ENCODE data around the gene SRMS.
A peak's percentile ranks its signal among the peaks of the same experiment; 100 is the strongest.

SRMS gene, protein sequence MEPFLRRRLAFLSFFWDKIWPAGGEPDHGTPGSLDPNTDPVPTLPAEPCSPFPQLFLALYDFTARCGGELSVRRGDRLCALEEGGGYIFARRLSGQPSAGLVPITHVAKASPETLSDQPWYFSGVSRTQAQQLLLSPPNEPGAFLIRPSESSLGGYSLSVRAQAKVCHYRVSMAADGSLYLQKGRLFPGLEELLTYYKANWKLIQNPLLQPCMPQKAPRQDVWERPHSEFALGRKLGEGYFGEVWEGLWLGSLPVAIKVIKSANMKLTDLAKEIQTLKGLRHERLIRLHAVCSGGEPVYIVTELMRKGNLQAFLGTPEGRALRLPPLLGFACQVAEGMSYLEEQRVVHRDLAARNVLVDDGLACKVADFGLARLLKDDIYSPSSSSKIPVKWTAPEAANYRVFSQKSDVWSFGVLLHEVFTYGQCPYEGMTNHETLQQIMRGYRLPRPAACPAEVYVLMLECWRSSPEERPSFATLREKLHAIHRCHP

DNA sequence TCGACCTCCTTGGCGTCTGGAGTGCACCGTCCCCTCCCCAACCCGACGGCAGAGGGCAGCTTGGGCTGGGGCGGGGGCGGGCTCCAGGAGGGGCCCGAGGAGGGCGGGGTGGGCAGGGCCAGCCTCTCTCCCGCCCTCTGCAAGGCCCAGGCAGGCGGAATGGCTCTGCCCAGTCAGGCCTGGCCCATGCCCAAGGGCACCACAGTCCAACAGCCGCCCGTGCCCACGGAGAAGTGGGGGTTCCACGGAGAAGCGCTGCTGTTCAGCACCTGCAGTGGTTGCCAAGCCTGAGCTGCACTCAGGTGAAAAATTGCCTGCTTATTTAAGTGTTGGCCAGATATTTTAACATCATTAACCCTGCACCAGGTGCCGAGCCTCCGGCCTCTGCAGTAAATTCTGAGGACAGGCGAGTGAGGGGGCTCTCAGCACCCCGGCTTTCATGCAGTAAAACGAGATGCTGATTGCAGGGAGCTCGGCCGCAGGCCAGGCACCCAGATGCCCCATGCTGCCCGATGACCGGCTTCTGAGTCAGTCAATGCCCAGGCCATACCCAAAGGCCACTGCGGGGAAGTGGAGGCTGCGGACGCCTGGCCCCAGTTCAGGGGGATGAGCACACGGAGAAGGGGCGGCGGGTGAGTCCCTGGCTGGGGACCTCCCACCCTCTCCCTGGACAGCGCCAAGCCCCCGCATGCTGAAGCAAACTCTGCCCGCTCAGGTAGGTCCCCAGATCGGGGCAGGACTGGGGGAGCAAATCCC, at the start of gene SRMS:
TSS of gene SRMS (minus strand) at position 25 of the 756 bp plus-strand sequence. CDS start 286 bp downstream, outside the sequence.
- no peak for DNase-seq (ENCODE audit: low read depth in 2 of 2)

DNA sequence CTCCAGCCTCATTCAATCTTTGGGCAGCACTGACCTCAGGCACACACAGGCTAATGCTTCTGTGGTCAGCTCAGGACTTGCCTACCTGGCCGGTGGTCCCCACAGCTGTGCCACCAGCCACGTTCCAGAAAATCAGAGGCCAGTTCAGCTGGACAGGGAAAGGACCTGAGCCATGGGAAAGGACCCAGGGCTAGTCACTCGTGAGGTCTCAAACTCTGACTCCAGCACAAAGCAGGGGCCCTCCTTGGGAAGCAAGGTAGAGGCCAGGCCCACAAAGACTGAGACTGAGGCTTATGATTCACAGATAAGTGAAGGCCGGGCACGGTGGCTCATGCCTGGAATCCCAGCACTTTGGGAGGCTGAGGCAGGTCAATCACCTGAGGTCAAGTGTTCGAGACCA, 48.9 kb upstream of the SRMS start:
- no peak for DNase-seq (ENCODE audit: low read depth in 2 of 2)

DNA sequence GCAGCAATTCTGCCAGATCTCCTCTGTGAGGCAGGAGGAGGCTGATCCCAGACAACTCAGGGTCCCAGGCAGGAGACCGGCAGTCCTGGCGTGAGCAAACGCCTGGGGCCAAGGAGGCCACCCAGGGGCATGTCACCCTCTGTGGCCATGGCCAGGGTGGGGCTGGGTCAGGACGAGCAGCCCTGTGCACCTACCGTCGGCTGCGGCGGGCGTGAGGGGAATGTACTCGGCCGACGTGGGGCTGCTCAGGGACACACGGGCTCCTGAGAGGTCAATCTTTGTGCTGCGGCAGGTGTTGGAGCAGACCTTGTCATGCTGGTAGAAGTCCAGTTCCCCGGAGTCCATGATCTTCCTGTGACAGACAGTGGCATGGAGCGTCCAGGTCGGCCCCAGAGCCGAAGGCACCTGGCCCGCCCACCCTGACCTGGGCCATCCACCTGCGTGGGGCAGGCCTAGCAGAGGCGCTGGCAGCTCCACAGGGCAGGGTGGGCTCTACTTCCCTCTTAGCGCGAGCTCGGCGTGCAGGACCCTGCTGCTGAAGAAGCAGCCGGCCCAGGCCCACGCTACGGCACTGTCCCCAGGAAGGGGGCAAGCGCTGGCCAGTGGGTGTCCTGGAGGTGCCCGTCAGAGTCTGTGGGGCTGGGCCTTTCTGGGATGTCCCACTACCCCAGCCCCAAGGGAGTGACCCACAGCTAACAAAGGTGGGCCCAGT, 48.0 kb upstream of the SRMS start:
- no peak for DNase-seq (ENCODE audit: low read depth in 2 of 2)

DNA sequence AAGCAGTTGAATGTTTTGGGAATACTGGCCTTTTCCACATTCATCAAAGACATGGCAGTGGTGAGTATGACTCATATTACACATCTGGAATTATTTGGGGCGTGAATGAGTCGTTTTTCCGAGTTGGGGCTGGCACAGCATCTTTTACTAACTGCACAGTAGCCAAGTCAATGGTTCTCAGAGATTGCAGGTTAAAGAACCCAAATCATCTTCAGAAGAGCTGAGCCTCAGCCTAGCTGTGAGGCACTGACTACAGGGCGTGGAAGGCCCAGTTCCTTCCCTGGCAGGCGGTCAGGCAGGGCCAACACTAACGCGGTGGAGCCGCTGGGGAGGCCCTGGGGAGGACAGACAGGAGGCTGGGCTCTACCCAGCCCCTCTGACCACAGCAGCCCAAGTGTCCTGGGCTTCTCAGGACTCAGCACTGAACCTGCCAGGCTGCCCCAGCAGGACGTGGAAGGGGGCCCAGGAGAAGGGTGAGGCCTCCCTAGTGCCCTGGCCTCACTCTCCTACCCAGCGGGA, 46.6 kb upstream of the SRMS start:
- no peak for DNase-seq (ENCODE audit: low read depth in 2 of 2)

DNA sequence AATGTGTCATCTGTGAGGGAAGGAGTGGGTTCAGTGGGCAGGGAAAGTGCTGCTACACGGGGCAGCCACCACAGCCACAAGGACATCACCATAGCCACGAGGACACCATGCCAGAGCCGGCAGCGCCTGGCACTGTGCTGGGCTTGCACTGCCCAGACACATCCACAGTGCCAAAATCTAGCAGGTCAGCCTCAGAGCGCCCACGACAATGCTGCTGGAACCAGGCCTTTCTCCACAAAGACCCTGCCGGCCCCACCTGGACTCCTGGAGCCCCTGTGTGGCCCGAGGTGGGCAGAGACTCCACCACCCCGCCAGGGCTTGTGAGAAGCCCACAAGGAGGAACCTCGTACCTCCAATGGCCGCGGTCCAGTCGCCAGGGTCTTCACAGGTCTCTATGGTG, 45.1 kb upstream of the SRMS start:
- no peak for DNase-seq (ENCODE audit: low read depth in 2 of 2)

DNA sequence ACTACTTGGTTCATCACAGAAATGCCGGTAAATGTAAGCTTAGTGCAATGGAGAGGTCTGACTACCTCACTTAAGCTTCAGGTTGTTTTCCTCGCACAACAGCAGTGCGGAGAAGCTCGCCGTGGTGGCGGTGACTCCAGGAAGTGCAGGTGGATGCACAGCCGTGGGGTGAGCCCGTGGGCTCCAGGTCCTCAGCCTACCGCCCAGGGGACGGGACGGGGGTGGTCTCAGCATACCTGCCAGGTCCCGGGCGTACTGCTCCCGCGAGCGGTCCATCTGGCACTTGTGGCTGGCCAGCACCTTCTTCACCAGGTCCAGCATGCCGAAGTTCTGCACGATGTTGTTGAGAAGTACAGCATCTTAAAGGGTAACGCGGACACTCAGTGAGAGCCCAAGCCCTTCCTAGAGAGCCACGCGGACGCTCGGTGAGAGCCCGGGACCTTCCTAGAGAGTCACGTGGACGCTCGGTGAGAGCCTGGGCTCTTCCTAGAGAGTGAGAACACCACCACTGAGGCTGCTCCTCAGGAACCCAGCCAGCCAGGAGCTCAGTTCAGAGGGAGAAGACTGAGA, 44.3 kb upstream of the SRMS start:
- no peak for DNase-seq (ENCODE audit: low read depth in 2 of 2)

DNA sequence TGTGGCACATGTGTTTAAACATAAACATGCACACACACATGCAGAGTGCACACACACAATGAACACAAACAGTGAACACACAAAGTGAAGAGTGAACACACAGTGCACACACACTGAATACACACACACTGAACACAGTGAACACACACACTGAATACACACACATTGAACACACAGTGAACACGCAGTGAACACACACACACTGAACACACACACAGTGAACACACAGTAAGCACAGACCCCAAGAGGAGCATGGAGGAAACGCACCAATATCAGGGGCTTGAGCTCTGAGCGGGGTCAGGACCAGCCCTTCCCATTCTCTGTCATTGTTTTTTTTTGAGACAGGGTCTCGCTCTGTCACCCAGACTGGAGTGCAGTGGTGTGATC, 43.6 kb upstream of the SRMS start:
- DNase-seq (ENCODE audit: low read depth in 2 of 2) = no peak

DNA sequence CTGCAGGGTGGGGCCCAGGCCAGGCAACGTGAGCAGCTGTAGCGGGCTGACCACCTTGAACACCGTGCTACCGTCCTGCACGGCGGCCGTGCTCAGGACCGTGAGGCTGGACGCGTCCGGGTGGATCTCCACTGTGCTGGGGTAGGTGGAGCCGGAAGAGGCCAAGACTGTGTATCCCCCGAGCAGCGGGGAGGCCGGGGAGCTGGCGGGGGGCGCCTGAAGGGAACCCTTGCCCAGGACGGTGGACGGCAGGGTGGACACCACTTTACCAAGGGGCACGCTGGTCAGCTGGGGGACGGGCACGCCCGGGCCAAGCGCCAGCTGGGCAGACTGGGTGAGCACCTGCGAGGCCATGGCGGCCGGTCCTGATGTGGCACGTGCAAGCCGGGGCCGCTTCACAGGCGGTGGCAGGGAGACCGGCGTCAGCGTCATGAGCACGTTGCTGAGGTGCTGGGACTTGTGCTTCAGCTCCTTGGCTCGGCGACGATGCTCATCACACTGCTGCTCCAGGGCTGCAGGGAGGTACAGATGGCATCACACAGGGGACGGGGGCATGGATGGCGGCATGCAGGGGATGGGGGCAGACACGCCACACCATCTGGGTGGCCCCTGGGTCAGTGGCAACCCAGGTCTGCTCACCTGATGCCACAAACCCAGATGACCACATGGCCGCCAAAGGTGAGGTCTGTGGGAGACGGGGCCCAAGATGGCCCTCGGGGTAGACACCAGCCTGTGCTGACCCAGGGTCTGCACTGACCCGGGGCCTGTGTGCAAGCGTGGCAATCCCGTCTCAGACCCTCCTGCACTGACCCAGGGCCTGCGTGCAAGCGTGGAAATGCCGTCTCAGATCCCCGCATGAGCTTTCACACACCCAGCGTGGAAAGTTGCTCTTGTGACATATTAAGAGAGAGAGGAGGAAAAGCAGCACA, 42.9 kb upstream of the SRMS start:
- DNase-seq (ENCODE audit: low read depth in 2 of 2) = no peak

DNA sequence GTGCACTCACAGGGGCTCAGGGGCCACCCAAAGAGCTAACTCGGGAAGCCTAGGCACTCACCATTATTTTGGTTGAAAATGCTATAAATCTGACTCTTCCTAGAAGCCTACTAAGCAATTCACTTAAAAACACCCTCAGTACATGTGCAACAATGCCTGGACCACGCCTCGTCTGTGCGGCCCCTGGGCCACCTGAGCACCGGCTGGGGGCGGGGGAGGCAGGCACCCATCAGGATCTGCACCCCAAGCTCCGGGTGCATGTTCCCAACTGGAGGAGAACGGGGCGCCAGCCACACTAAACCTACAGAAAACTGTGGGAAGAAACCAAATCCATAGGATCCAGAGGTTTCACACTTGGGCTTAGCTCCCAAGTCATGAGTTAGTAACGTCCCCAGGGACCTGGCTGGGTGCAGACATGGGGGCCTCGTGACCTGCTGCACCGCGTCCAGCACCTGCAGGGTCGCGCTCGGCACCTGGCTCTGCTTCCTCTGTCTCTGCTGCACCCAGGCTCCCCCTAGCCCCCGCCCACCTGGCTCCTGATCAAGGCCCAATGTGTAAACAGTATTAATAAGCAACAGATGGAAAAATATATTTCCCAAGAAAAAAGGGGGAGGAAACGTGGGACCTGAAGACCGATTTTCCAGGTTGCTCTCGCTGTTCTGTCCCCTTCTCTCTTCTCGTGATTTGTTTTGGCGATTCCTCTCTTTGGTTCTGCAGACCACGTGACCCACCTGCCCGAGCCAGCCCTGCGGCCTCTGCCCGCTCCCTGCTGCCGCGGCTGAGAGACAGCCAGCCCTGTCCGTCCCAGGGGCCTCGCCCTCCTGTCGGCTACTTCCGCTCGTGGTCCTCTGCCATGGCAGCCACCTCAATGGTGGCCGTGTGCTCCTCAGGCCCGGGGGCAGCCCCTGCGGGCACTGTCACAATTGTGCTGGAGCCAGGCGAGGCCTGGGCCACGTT, 42.0 kb upstream of the SRMS start:
- DNase-seq (ENCODE audit: low read depth in 2 of 2) = no peak

DNA sequence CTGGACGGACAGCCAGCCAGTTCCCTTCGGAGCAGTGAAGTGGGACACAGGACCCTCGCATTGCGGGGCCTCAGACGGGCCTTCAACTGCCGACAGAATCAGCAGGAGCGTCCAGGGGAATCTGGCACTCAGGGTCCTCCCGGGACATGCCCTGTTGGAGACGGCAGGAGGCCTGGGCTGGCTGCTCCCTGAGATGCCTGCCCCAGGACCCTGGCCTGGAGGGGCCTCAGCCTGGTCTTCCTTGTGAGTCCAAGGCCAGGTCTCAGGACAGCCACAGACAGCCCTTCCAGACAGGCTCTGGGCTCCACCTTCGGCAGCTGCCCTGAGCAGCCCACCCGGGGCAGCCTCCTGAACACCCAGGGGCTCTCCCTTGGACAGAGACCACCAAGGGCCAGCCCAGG, 41.1 kb upstream of the SRMS start:
- DNase-seq (ENCODE audit: low read depth in 2 of 2) = no peak

DNA sequence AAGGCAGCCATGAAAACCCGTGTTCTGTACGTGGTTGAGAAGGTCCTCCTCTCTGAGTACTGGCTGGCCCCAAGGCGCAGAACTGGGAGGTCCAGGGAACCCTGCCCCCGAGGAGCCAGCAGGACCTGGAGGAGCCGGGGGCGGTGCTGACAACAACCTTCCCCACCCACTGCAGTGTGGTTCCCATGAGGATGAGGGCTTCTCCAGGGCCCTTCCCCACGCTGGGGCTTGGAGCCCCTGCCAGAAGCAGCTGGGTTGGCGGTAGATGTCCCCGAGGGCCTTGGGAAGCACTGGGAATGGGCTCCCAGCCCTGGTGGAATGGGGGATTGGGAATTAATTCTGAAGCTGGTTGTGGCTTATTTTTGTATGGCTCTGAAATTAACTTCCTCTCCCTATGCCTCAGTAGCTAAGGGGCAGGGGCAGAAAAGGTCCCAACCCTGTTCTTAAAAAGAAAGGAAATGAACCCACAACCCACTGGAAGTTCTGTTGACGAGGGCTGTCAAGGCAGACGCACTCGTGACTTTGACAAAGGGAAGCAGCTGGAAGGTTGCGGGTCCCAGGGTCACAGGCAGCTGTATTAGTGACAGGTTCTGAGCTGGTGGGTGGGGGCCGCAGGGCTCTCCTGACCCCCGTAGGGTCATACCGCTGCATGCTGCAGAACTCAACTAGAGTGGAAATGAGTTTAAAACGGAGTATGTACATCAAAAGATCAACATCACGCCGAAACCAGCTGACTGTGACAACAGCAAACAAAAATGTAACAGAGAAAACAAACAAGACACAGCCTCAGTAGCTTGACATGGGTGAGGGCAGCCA, 40.4 kb upstream of the SRMS start:
- DNase-seq (ENCODE audit: low read depth in 2 of 2) = no peak

DNA sequence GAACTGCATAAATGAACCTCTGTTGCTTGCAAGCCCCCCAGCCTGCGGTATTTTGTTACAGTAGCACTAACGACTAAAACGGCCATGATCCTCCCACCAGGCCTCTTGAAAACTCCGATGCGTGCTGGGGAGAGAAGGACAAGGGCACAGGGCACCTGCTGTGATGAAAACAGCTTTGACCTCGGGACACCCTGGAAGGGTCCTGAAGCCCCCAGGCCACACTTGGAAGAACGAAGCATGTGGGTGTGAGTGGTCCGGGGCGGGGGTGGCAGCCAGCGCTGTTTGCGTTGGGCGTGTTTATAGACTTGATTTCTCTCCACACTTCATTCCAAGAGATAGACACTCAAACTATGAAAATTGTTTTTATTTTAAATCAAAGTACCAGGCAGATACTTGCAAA, 39.7 kb upstream of the SRMS start:
- DNase-seq (ENCODE audit: low read depth in 2 of 2) = no peak

DNA sequence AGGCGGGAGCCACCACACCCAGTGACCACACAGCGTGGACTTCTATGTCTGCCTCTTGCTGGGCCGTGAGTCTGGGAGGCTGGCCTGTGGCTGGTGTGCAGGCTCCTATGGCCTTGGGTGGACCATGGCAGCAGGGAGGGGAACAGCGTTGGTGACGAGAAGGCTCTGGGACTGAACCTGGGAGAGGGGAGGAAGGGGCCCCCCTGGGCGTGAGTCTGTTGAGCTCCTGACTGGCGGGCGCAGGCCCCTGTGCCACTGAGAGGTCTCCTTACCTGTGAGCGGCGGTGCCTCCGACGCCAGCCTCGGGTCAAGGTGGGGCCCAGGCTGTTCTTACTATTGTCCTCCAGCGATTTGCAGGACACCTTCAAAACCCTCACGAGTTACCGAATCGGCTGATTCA, 39.2 kb upstream of the SRMS start:
- no peak for DNase-seq (ENCODE audit: low read depth in 2 of 2)

DNA sequence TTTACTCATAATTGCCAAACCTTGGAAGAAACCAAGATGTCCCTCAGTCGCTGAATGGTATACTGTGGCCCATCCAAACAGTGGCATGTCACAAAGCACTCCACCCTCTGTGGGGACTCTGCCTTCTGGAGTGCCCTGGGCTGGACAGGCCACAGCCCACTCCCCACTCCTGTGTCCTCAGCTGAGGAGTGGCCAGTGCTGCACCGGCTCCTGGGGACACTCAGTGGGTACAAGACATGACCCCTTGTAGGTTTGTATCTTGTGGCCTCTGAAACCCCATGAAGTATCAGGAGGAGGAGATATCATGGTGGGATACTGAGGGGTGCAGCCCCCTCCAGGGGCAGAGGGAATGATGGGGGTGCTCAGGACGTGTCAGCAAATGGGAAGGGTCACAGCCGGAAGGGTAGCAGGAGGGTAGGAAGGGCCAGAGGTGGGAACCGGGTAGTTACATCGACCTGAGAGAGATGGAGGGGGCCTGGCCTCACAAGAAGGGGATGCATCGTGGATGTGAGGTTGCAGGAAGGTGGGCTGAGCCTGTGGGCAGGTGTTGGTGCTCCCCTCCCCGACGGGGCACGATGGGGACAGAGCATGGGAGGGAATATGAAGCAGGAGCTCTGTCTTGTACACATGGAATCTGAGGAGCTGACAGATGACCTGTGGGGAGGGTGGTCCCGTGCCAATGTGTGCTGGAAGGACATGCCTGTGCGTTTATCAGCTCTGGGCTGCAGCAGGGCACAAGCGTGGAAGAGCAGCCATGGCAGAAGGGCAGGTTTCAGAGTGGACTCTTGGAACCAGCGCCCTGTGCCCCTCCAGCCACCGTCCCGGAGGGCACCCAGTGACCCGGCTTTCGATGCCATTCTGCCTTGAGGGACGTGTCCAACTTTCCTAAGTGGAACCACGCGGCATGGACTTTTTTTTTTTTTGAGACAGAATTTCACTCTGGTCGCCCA, 38.3 kb upstream of the SRMS start:
- DNase-seq (ENCODE audit: low read depth in 2 of 2) = no peak

DNA sequence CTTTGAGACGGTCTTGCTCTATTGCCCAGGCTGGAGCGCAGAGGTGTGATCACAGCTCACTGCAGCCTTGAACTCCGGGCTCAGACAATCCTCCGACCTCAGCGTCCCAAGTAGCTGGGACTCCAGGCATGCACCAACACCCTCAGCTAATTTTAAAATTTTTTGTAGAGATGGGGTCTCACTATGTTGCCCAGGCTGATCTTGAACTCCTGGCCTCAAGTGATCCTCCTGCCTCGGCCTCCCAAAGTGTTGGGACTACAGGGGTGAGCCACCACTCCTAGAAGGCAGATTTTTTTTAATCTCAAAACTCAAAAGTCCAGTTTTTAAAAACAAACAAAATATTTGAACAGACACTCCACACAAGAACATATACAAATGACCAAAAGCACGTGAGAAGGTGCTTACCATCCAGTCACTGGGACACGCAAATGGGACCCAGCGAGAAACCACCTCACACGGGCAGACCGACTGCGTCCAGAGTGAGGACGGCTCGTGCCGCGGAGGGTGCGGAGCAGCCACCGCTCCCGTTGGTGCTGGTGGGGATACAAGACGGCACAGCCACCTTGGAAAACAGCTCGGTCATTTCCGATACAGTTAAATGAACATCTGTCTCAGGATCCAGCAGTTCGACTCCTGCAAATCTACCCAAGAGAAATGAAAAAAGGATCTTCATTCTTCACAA, 35.0 kb upstream of the SRMS start:
- no peak for DNase-seq (ENCODE audit: low read depth in 2 of 2)

DNA sequence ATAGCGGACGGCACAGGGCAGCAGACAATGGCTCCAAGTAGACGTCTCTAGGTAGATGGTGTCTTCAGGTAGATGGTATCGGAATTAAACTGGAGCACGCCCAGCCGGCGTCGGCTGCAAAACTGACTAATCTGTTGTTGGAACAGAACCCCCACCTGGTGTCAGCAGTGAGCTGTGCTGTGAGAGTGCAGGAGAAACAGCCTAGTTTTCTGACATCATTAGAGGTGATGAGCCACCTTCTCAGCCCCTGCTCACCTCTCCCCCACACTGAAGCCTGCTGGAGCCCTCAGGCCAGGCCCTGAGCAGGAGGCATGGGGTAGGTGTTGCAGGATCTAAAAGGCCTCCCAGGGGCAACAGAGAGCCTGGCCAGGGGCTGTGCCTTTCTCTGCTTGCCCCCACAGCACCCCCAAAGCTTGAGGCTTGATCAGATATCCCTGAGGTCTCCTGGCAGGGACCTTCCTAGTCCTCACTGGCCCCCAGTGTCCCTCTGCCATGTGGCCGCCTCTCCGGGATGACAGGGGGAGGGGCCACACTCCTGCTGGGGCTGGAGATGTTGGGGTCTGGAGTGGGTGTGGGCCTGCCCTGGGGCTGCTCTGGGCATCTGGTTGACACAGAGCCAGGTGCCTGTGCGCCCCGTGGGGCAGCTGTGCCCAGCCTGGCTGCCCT, 33.4 kb upstream of the SRMS start:
- DNase-seq (ENCODE audit: low read depth in 2 of 2) = peak; percentile 41 to 48

Data from stimulated activated CD4-positive, alpha-beta T cell treated with anti-CD3 and anti-CD28 coated beads, Interleukin-4, amount 100 ng/mL, for 48 hours (primary cell).